ENCODE results near the gene ROR1. TPM values are rescaled to one million over a fixed set of nuclear protein-coding genes. Genes with fewer than 3 reads are reported as not detected.

Gene ROR1
- total and polyA plus RNA-seq, 8 donors: 25.5 to 95.8 (median 83.0) TPM

GRCh38 chr1:63943393-63943792 lies 169.6 kb downstream of the ROR1 start:
- Histone ChIP-seq H3K27ac (no peak overlapping the region), H3K9me3 (no peaks in the 10 kb centered on the region), H3K4me1 (no peaks in the 10 kb centered on the region), H3K27me3 (no peaks in the 10 kb centered on the region), H3K4me3 (no peak overlapping the region), H3K36me3 (no peaks in the 10 kb centered on the region)
- DNase-seq: no peak
- ATAC-seq: no peak
- TF ChIP-seq, protein P1, sequence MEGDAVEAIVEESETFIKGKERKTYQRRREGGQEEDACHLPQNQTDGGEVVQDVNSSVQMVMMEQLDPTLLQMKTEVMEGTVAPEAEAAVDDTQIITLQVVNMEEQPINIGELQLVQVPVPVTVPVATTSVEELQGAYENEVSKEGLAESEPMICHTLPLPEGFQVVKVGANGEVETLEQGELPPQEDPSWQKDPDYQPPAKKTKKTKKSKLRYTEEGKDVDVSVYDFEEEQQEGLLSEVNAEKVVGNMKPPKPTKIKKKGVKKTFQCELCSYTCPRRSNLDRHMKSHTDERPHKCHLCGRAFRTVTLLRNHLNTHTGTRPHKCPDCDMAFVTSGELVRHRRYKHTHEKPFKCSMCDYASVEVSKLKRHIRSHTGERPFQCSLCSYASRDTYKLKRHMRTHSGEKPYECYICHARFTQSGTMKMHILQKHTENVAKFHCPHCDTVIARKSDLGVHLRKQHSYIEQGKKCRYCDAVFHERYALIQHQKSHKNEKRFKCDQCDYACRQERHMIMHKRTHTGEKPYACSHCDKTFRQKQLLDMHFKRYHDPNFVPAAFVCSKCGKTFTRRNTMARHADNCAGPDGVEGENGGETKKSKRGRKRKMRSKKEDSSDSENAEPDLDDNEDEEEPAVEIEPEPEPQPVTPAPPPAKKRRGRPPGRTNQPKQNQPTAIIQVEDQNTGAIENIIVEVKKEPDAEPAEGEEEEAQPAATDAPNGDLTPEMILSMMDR (IDR thresholded peaks at IDR 0.05): no peak
- intact Hi-C loops (cut with DNase I): no loop called here

DNA sequence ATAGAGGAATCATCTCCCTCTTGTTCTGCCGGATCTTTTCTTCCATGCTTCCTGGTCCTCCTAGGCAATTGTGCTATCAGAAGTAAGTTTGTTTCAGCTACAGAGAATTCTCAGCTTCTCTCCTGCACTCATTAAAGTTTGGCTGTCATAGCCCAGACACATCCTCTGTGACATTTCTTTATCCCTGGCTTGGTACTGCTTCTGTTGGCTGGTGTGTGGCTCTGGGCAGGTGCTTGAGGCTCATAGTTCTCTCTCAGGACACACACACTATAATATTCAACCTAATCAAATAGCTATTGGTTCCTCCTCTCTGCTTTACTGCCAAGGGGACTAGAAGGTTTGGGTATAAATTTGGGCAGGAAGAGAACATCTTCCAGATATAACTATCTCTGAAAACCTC lies 172.1 kb downstream of the ROR1 start:
- DNase-seq (no peak), ATAC-seq (no peak)
- Histone ChIP-seq H3K36me3 (no peaks in the 10 kb centered on the region), H3K27ac (no peak overlapping the region), H3K27me3 (no peaks in the 10 kb centered on the region), H3K4me3 (no peak overlapping the region), H3K9me3 (no peaks in the 10 kb centered on the region), H3K4me1 (peaks cover 5 to 8% of the 10 kb centered on the region in 2 donors)
- TF ChIP-seq, protein P1 (IDR thresholded peaks at IDR 0.05): no peak
- intact Hi-C loops (cut with DNase I): no loop called here

DNA sequence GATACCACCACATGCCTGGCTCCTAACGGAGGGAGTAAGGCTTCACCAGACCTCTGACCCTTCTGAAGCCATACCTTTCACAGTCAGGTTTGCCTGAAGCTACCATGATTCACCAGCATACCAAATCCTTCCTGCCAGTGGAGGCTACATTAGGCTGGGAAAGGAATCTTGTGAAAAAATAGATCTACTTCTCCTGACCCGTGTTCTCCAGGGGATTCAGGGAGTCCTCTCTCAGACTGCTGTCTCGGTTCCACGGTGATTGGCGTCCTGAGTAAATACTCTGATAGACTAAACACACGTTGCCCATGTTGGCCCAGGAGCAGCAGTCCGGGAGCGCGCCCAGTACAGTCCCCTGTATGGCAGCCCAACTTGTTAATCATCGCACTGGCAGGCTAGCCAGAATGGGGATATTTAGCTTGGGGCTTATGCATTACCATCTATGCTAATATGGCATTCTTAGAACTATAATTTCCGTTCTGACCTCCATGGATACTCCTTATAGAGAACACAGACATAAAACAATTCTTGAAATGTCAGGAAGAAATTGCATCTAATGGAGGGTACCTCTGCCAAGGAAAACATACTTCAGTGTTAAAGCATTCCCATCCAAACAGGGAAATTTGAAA lies 173.2 kb downstream of the ROR1 start:
- DNase-seq: no peak
- peak; percentile 32 for ATAC-seq
- TF ChIP-seq, protein P1 (IDR thresholded peaks at IDR 0.05): no peak
- Histone ChIP-seq H3K4me1 (peaks cover 5 to 8% of the 10 kb centered on the region in 2 donors), H3K27me3 (no peaks in the 10 kb centered on the region), H3K27ac (no peak overlapping the region), H3K4me3 (no peak overlapping the region), H3K36me3 (no peaks in the 10 kb centered on the region), H3K9me3 (no peaks in the 10 kb centered on the region)
- intact Hi-C loops (cut with DNase I): no loop called here

DNA sequence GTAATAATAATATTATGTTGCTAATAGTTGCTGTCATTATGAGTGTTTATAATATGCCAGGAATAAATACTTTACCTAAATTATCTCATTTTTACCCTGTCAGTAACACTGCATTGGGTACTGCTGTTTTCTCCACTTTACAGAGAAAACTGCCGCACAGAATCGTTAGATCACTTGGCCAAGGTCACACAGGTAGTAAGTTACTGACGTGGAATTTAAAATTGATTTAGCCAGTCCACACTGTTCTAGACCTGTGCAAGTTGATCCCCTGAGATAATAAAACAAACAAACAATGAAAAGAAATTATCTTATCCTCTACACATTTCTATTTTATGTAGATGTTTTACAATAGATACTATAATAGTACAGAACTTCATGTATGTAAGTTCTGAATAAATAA lies 174.1 kb downstream of the ROR1 start:
- intact Hi-C loops (cut with DNase I): no loop called here
- Histone ChIP-seq H3K36me3 (no peaks in the 10 kb centered on the region), H3K27ac (no peak overlapping the region), H3K4me1 (peaks cover 5 to 8% of the 10 kb centered on the region in 2 donors), H3K27me3 (no peaks in the 10 kb centered on the region), H3K4me3 (no peak overlapping the region), H3K9me3 (no peaks in the 10 kb centered on the region)
- TF ChIP-seq, protein P1 (IDR thresholded peaks at IDR 0.05): no peak
- no peak for DNase-seq
- ATAC-seq: no peak

GRCh38 chr1:63950023-63950422 lies 176.2 kb downstream of the ROR1 start:
- Histone ChIP-seq H3K4me3 (no peak overlapping the region), H3K9me3 (peaks cover 0 to 15% of the 10 kb centered on the region in 2 donors), H3K4me1 (peaks cover 5 to 8% of the 10 kb centered on the region in 2 donors), H3K36me3 (no peaks in the 10 kb centered on the region), H3K27me3 (no peaks in the 10 kb centered on the region), H3K27ac (peak overlapping the region; percentile 37 to 49)
- TF ChIP-seq, protein P1 (IDR thresholded peaks at IDR 0.05): no peak
- intact Hi-C loops (cut with DNase I): no loop called here
- ATAC-seq (peak; percentile 73), DNase-seq (peak in 2 of 4 donors; percentile 49 to 71)
